ENCODE results near the gene AP2B1. TPM values are rescaled to one million over a fixed set of nuclear protein-coding genes. Genes with fewer than 3 reads are reported as not detected.
"Not testable (repeated sequence)": the region's sequence is repeated elsewhere in the genome, so short reads cannot be mapped to it uniquely, and the experiment has no call there.

AP2B1 gene
- total RNA-seq, 1 donor from 2014 or later, result 156 TPM

DNA sequence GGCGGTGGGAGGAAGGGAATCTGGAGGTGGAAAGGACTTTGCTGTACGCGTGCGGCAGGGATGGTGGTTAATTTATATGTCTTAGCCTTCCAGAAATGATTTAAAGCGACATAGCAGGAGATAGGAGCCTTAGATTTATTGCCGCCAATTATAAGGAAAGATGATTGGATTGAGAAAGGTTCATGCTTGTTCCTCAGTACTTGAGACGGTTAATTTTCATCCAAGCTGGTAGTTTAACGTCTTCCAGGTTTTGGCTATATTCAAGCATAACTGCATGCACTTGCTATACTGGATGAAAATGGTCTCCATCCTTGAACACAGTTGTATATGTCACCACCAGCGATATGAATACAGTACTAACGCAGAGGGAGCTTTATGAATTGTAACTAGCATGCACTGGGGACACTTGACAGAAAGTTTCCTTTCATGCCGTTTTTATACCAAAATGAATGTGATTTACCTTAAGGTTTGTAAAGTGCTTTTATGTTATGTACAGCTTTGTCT, 8.1 kb upstream of the AP2B1 start:
- H3K4me1 Mint-ChIP-seq (ENCODE audit: low read depth), result peaks cover 36% of the 10 kb centered on the region
- no peak for DNase-seq (ENCODE audit: low spot score)
- peaks cover 2% of the 10 kb centered on the region for H3K27me3 Mint-ChIP-seq (ENCODE audit: insufficient read depth)
- peak overlapping the region; percentile 99 for H3K27ac Mint-ChIP-seq
- intact Hi-C loops (cut with micrococcal nuclease), result loop anchor here (1.0 to 5.0 kb wide), 5 partner anchors 8 to 437 kb away; partner anchors contain the start of genes AP2B1, NLE1, SLFN12L and SLFN5
- H3K4me3 Mint-ChIP-seq, result peak overlapping the region; percentile 100
- H3K9me3 Mint-ChIP-seq, result no peaks in the 10 kb centered on the region
- H3K36me3 Mint-ChIP-seq (ENCODE audit: low read depth), result peaks cover 12% of the 10 kb centered on the region

DNA sequence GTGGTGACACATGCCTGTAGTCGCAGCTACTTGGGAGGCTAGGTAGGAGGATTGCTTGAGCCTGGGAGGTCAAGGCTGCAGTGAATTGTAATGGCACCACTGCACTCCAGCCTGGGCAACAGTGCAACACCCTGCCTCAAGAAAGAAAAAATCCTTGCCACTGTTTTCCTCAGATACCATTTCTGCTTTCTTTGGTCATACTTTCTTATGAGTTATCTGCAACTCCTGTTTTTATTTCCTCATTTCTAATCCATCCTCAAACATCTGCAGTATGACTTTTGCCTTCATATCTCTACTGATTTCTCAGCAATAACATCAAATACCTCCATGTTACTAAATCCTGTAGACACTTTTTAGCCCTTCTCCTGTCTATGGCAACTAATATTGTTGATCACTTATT, 3.1 kb upstream of the AP2B1 start:
- DNase-seq (ENCODE audit: low spot score), result no peak
- peaks cover 3% of the 10 kb centered on the region for H3K36me3 Mint-ChIP-seq (ENCODE audit: low read depth)
- peaks cover 5% of the 10 kb centered on the region for H3K27me3 Mint-ChIP-seq (ENCODE audit: insufficient read depth)
- no peak overlapping the region for H3K27ac Mint-ChIP-seq
- H3K4me1 Mint-ChIP-seq (ENCODE audit: low read depth), result peaks cover 32% of the 10 kb centered on the region
- H3K4me3 Mint-ChIP-seq, result no peak overlapping the region
- intact Hi-C loops (cut with micrococcal nuclease), result no loop called here
- no peaks in the 10 kb centered on the region for H3K9me3 Mint-ChIP-seq

DNA sequence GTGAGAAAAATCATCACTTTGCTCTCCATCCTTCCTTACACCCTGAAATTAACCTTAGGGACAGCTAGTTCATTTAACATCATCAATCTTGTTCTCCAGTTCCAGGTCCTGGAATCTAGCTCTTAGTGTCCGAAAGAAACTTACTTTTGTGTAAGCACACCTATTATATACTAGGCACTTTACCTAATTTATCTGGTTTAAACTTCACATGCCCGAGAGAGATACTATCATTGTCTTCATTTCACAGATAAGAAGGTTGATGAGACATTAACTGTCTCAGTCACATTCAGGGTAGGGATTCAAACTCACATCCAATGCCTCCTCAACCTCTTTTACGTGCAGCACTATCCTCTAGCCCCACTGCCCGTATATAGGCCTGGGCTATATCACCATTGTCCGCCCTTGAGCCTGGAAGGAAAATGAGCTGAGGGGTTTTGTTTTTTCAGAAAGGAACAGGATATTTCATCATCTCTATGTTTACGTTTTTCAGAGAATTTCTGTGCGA, 501 bp upstream of the AP2B1 start:
- Mint-ChIP-seq H3K27ac (peak overlapping the region; percentile 96), H3K4me1 (ENCODE audit: low read depth) (peaks cover 38% of the 10 kb centered on the region), H3K4me3 (peak overlapping the region; percentile 94), H3K27me3 (ENCODE audit: insufficient read depth) (peaks cover 5% of the 10 kb centered on the region), H3K9me3 (no peaks in the 10 kb centered on the region), H3K36me3 (ENCODE audit: low read depth) (peaks cover 3% of the 10 kb centered on the region)
- intact Hi-C loops (cut with micrococcal nuclease), result loop anchor here (1.0 to 5.0 kb wide), 9 partner anchors 8 to 414 kb away; partner anchors contain the start of genes PEX12, SLFN12L, SLFN13 and TAF15
- no peak for DNase-seq (ENCODE audit: low spot score)

DNA sequence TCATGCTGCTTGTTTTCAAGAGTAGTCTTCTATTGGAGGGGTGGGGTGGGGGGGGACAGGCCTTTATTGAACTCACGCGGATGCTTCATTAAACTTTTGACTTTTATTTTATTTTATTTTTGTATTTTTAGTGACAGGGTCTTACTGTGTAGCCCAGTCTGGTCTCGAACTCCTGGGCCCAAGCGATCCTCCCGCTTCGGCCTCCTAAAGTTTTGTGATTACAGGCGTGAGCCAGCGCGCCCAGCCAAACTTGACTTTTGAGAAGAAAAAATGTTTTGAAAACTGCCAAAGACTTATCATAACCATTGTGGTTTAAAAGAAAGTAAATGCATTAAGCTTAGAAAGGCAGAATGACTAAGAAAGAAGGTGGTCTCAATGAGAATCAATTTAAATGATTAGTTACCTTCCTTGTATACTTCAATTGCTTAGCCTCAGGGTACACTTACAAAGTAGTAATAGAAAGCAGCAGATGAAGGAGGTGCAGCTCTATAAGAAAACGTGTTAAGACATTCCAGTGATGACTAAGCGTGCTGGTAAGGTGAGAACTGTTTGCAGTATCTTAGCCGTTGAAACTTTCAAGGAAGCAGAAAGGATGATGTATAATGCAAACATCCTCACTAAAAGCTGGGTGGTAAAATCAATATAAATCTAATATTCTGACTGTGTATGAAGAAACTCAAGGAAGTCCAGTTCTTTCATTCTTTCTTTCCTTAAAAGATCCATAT, 1.2 kb downstream of the AP2B1 start:
- Mint-ChIP-seq H3K36me3 (ENCODE audit: low read depth) (peaks cover 7% of the 10 kb centered on the region), H3K27ac (peak overlapping the region; percentile 96), H3K4me1 (ENCODE audit: low read depth) (peaks cover 41% of the 10 kb centered on the region), H3K27me3 (ENCODE audit: insufficient read depth) (peaks cover 3% of the 10 kb centered on the region), H3K9me3 (no peaks in the 10 kb centered on the region), H3K4me3 (peak overlapping the region; percentile 94)
- no peak for DNase-seq (ENCODE audit: low spot score)
- intact Hi-C loops (cut with micrococcal nuclease), result loop anchor here (5.0 kb wide), 3 partner anchors 101 to 416 kb away; partner anchors contain the start of gene TAF15

DNA sequence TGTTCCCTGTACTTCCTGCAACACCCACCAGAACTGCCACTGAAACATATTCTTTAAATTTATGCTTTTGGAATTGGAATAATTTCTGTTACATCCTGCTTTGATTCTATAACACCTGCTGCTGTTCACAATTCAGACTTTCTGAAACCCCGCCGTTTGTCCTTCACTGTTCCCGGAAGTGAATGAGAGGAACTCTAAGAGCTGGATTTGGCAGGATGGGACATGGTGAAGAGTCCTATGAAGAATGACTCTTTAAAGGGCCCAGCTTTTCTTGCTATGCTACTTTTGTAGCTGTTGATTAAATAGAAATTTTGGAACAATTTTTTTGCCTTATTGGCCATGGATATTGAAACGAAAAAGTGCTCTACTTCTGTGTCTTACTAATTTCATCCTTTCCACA, 8.9 kb downstream of the AP2B1 start:
- H3K36me3 Mint-ChIP-seq (ENCODE audit: low read depth), result peaks cover 50% of the 10 kb centered on the region
- intact Hi-C loops (cut with micrococcal nuclease), result no loop called here

DNA sequence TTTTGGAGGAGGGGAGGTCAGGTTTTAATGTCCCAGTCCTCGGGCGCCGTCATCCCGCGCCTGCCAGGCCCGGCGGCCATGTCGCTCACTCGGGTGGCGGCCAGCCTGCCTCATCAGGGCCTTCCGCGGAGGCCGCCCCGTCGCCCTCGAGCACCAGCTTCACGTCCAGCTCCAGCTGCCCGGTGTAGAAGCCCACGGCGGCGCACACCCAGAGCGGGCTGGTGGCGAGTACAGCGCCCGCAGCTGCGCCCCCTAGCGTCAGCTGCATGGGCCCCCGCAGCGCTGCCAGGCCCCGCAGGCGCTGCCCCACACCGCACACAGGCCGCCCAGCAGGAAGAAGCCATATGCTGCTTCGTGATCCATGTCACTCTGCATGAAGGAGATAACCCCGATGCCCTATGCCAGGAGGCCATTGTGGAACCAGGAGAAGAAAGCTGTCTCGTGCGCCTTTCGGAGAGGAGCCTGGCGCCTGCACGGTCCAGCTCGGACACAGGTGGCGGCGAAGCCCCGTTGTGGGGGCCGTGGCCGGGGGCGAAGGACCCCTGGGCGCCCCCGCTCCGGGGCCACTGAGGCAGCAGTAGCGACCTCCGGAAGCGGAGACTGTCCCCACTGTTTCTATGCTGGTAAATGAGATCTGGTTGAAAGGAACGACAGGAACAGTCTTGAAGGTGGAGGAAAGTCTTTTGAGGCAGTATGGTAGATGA, 9.6 kb downstream of the AP2B1 start:
- intact Hi-C loops (cut with micrococcal nuclease), result no loop called here
- Mint-ChIP-seq H3K4me1 (ENCODE audit: low read depth) (peaks cover 9% of the 10 kb centered on the region), H3K9me3 (no peaks in the 10 kb centered on the region), H3K27ac (no peak overlapping the region), H3K36me3 (ENCODE audit: low read depth) (peaks cover 50% of the 10 kb centered on the region), H3K27me3 (ENCODE audit: insufficient read depth) (no peaks in the 10 kb centered on the region), H3K4me3 (no peak overlapping the region)
- no peak for DNase-seq (ENCODE audit: low spot score)

More for the DNA sequence above, 8.9 kb downstream of the AP2B1 start:
- Mint-ChIP-seq H3K4me1 (ENCODE audit: low read depth) (peaks cover 9% of the 10 kb centered on the region), H3K4me3 (no peak overlapping the region), H3K27me3 (ENCODE audit: insufficient read depth) (no peaks in the 10 kb centered on the region), H3K9me3 (no peaks in the 10 kb centered on the region), H3K27ac (no peak overlapping the region)
- no peak for DNase-seq (ENCODE audit: low spot score)

DNA sequence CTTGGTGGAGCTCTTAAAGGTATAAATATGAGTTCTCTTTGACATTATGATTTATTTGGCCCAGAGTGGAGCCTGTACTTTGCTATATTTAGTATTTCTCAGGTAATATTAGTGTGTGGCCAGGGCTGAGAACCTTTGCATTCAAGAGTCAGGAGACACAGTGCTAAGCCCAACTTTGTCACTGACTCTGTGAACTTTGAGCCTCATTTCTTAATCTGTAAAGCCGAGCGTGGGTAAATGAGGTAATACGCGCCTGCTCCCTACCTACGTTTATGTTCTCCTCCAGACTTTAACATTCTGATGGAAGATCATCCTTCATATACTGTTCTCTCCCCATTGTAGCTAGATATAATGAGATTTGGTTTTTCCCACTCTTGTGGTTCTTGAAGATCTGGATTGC, 10.5 kb downstream of the AP2B1 start:
- Mint-ChIP-seq H3K9me3 (no peaks in the 10 kb centered on the region), H3K4me3 (no peak overlapping the region), H3K36me3 (ENCODE audit: low read depth) (peaks cover 52% of the 10 kb centered on the region), H3K27ac (no peak overlapping the region), H3K27me3 (ENCODE audit: insufficient read depth) (no peaks in the 10 kb centered on the region), H3K4me1 (ENCODE audit: low read depth) (peaks cover 9% of the 10 kb centered on the region)
- DNase-seq (ENCODE audit: low spot score), result no peak
- intact Hi-C loops (cut with micrococcal nuclease), result no loop called here

DNA sequence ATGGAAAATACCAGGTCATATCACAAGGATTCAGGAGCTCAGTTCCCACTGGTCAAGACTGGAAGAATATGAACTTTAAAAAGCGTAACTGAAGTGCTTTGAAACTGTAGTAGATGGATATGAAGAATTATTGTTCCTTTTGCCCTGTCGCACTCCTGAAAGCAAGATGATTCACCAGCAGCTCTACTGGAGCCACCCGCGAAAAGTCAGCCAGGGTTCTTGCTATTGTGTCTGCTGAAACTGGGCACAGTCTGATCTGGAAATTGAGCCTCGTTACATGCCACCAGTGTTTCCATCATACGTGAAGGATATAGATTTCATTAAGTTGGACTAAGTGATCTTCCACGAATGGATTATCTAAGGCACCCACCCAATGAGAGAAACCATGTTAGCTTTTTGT, 16.6 kb downstream of the AP2B1 start:
- intact Hi-C loops (cut with micrococcal nuclease), result no loop called here
- DNase-seq (ENCODE audit: low spot score), result no peak
- Mint-ChIP-seq H3K27me3 (ENCODE audit: insufficient read depth) (no peaks in the 10 kb centered on the region), H3K4me1 (ENCODE audit: low read depth) (no peaks in the 10 kb centered on the region), H3K36me3 (ENCODE audit: low read depth) (peaks cover 28% of the 10 kb centered on the region), H3K9me3 (no peaks in the 10 kb centered on the region), H3K4me3 (no peak overlapping the region), H3K27ac (no peak overlapping the region)

DNA sequence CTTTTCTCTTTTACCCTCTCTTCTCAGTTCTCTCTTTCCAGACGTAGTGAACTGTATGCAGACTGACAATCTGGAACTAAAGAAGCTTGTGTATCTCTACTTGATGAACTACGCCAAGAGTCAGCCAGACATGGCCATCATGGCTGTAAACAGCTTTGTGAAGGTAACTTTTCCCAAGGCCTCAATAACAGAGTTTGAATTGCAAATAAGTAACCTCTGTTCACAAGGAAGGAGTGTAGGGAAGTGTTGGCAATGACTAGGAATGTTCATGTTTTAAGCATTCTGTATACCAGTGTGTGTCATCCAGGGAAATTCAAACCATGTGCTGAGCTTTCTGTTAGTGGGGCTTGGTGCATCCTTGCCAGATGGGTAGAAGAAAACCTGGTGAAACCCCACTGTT, 18.6 kb downstream of the AP2B1 start:
- Mint-ChIP-seq H3K27ac (no peak overlapping the region), H3K9me3 (no peaks in the 10 kb centered on the region)

DNA sequence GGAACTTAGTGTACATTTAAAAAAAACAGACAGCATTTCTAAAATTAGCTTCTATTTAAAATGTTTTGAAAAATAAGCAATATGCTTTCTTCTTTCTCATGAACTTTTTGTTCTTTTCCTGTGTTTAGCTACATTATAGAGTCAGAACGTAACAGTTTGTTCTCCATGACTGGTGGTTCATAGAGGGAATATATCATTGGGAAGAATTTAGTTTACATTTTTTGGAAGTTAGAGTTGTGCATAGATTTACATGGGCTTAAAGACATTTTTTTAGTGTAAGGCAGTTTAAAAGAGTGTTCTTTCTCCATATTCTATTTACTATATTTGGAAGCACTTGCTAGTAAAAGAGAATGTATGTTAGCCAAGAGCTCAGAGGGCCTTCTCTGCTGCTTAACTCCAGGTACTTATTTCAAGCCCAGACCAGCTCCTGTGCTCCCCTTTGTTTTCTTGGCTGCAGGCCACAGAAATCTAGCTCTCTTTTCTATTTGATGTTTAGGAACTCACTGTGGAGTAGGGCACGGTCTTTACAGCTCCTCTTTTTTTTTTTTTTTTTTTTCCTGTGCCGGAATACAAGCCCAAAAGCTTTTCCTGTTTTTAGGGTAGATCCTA, 20.2 kb downstream of the AP2B1 start:
- Mint-ChIP-seq H3K36me3 (ENCODE audit: low read depth) (peaks cover 21% of the 10 kb centered on the region), H3K4me3 (no peak overlapping the region), H3K27me3 (ENCODE audit: insufficient read depth) (no peaks in the 10 kb centered on the region), H3K9me3 (no peaks in the 10 kb centered on the region), H3K4me1 (ENCODE audit: low read depth) (no peaks in the 10 kb centered on the region), H3K27ac (no peak overlapping the region)
- intact Hi-C loops (cut with micrococcal nuclease), result no loop called here
- DNase-seq (ENCODE audit: low spot score), result no peak

More for the DNA sequence above, 18.6 kb downstream of the AP2B1 start:
- intact Hi-C loops (cut with micrococcal nuclease), result no loop called here
- Mint-ChIP-seq H3K4me1 (ENCODE audit: low read depth) (no peaks in the 10 kb centered on the region), H3K4me3 (no peak overlapping the region), H3K36me3 (ENCODE audit: low read depth) (peaks cover 27% of the 10 kb centered on the region), H3K27me3 (ENCODE audit: insufficient read depth) (no peaks in the 10 kb centered on the region)
- no peak for DNase-seq (ENCODE audit: low spot score)

DNA sequence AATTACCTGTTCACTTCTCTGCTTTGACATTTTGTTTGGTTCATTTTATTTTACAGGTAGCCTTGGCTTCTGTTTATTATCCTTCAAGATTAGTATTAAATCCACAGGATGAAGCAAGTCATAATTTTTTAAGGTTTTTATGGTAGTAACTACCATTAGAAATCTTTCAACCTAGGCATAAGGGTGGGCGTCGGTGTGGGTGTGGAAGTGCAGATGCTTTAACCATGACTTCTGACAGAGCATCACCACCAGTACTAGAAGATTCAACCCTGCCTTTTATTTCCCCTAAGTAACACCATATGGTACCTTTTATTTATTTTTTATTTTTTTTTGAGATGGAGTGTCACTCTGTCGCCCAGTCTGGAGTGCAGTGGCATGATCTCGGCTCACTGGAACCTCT, 22.7 kb downstream of the AP2B1 start:
- DNase-seq (ENCODE audit: low spot score), result no peak
- H3K36me3 Mint-ChIP-seq (ENCODE audit: low read depth), result peaks cover 19% of the 10 kb centered on the region
- H3K4me1 Mint-ChIP-seq (ENCODE audit: low read depth), result peaks cover 7% of the 10 kb centered on the region
- no peaks in the 10 kb centered on the region for H3K9me3 Mint-ChIP-seq
- no peak overlapping the region for H3K27ac Mint-ChIP-seq
- no peak overlapping the region for H3K4me3 Mint-ChIP-seq
- no peaks in the 10 kb centered on the region for H3K27me3 Mint-ChIP-seq (ENCODE audit: insufficient read depth)
- intact Hi-C loops (cut with micrococcal nuclease), result no loop called here

DNA sequence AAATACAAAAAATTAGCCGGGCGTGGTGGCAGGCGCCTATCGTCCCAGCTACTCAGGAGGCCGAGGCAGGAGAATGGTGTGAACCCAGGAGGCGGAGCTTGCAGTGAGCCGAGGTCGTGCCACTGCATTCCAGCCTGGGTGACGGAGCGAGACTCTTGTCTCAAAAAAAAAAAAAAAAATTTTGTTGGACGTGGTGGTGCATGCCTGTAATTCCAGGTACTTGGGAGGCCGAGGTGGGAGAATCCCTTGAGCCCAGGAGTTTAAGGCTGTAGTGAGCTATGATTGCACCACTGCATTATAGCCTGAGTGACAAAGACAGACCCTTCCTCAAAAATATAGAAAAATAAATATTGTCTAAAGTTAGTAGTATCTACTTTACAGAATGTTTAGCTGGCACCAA, 23.6 kb downstream of the AP2B1 start:
- H3K27ac Mint-ChIP-seq; H3K9me3 Mint-ChIP-seq; H3K4me3 Mint-ChIP-seq; H3K4me1 Mint-ChIP-seq (ENCODE audit: low read depth); H3K27me3 Mint-ChIP-seq (ENCODE audit: insufficient read depth); DNase-seq (ENCODE audit: low spot score); intact Hi-C loops (cut with micrococcal nuclease): not testable (repeated sequence)
- peaks cover 18% of the 10 kb centered on the region for H3K36me3 Mint-ChIP-seq (ENCODE audit: low read depth)

All from activated T-helper 1 cell treated with anti-CD3 and anti-CD28 coated beads, Interleukin-12 subunit alpha, Interleukin-12 subunit beta, Interleukin-2, Interleukin-4 antibody, amounts not matched to agents 30 ng/mL and 10 ng/mL and 1 ng/mL, durations not matched to agents 14 hours and 24 hours and 36 hours (primary cell).